ENCODE data around the gene FAM120B. TPM values are rescaled to one million over a fixed set of nuclear protein-coding genes. Genes with fewer than 3 reads are reported as not detected.

FAM120B gene
- total and polyA plus RNA-seq, 8 donors, result 5.6 to 18.7 (median 11.7) TPM

GRCh38 chr6:170416303-170416702 lies 109.7 kb downstream of the FAM120B start:
- H3K36me3 ChIP-seq, result no peaks in the 10 kb centered on the region
- ATAC-seq, result no peak
- no peak for DNase-seq
- no peak overlapping the region for H3K27ac ChIP-seq
- H3K9me3 ChIP-seq, result no peaks in the 10 kb centered on the region
- no peak for FAIRE-seq
- H3K4me3 ChIP-seq, result no peak overlapping the region
- intact Hi-C loops (cut with DNase I), result no loop called here
- 71 to 80% methylated on average over 8 of the region's 8 CpGs for WGBS, 2 donors
- TF ChIP-seq, protein P1, sequence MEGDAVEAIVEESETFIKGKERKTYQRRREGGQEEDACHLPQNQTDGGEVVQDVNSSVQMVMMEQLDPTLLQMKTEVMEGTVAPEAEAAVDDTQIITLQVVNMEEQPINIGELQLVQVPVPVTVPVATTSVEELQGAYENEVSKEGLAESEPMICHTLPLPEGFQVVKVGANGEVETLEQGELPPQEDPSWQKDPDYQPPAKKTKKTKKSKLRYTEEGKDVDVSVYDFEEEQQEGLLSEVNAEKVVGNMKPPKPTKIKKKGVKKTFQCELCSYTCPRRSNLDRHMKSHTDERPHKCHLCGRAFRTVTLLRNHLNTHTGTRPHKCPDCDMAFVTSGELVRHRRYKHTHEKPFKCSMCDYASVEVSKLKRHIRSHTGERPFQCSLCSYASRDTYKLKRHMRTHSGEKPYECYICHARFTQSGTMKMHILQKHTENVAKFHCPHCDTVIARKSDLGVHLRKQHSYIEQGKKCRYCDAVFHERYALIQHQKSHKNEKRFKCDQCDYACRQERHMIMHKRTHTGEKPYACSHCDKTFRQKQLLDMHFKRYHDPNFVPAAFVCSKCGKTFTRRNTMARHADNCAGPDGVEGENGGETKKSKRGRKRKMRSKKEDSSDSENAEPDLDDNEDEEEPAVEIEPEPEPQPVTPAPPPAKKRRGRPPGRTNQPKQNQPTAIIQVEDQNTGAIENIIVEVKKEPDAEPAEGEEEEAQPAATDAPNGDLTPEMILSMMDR (IDR thresholded peaks at IDR 0.05), result no peak
- no peaks in the 10 kb centered on the region for H3K4me1 ChIP-seq
- no peaks in the 10 kb centered on the region for H3K27me3 ChIP-seq

DNA sequence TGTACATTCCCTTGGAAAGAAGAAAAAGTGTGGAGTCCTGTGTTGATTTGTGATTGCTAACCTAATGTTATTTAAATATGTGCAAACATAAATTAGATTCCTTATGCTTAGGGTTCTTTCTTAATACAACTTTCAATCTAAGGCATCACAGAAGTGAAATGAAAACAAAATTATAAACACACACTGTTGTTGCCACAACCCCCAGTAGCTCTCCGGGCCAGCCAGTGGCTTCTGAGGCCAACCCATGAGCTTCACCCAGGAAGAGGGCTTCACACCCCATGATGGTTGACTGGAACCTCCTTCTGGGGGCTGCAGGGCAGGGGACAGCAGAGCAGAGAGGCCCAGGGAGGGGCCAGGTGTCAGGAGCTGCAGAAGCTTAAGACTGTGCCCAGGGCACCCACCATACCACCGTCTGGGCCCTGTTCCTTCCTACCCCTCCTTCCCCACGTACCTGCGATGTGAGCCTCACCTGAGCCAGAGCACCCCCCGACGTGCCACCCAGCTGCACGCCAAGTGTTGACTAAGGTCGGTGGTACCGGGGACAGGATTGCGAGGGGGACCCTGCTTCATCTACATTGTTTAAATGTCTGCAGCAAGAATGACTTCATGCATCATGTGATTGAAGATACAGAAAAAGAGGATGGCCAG lies 110.5 kb downstream of the FAM120B start:
- Histone ChIP-seq H3K27me3 (no peaks in the 10 kb centered on the region), H3K4me1 (no peaks in the 10 kb centered on the region), H3K4me3 (no peak overlapping the region), H3K36me3 (no peaks in the 10 kb centered on the region), H3K9me3 (no peaks in the 10 kb centered on the region), H3K27ac (no peak overlapping the region)
- FAIRE-seq (no peak), ATAC-seq (no peak), DNase-seq (no peak)
- TF ChIP-seq, protein P1 (IDR thresholded peaks at IDR 0.05), result no peak
- intact Hi-C loops (cut with DNase I), result no loop called here
- 81 to 89% methylated on average over 10 of the region's 10 CpGs for WGBS, 2 donors

GRCh38 chr6:170417881-170418280 lies 111.3 kb downstream of the FAM120B start:
- H3K4me1 ChIP-seq, result no peaks in the 10 kb centered on the region
- ATAC-seq (no peak), FAIRE-seq (no peak), DNase-seq (no peak)
- H3K36me3 ChIP-seq, result no peaks in the 10 kb centered on the region
- H3K27me3 ChIP-seq, result no peaks in the 10 kb centered on the region
- TF ChIP-seq, protein P1 (IDR thresholded peaks at IDR 0.05), result no peak
- H3K4me3 ChIP-seq, result no peak overlapping the region
- no peaks in the 10 kb centered on the region for H3K9me3 ChIP-seq
- 83 to 91% methylated on average over 9 of the region's 9 CpGs for WGBS, 2 donors
- intact Hi-C loops (cut with DNase I), result no loop called here
- H3K27ac ChIP-seq, result no peak overlapping the region

GRCh38 chr6:170420283-170420682 lies 113.7 kb downstream of the FAM120B start:
- WGBS, 2 donors, result 59 to 66% methylated on average over 7 of the region's 7 CpGs
- no peaks in the 10 kb centered on the region for H3K36me3 ChIP-seq
- FAIRE-seq, result no peak

More at GRCh38 chr6:170420283-170420682, 113.7 kb downstream of the FAM120B start:
- Histone ChIP-seq H3K27ac (no peak overlapping the region), H3K27me3 (no peaks in the 10 kb centered on the region), H3K4me1 (no peaks in the 10 kb centered on the region), H3K9me3 (no peaks in the 10 kb centered on the region), H3K4me3 (no peak overlapping the region)
- TF ChIP-seq, protein P1 (IDR thresholded peaks at IDR 0.05), result no peak
- DNase-seq, result no peak
- intact Hi-C loops (cut with DNase I), result no loop called here
- ATAC-seq, result no peak
